ENCODE measurements around the gene TEDDM1. TPM values are rescaled to one million over a fixed set of nuclear protein-coding genes. Genes with fewer than 3 reads are reported as not detected.
"Not testable (repeated sequence)": the region's sequence is repeated elsewhere in the genome, so short reads cannot be mapped to it uniquely, and the experiment has no call there.

The TEDDM1 gene
- polyA plus RNA-seq, 1 donor (not counting 4 experiments of a cell fraction or from before 2014, with no cell fraction given) = not detected

GRCh38 chr1:182447660-182448059 is 47.2 kb upstream of the TEDDM1 start:
- H3K4me3 ChIP-seq (ENCODE audit: control insufficient read depth in 2 of 3, extremely low read depth in 1 of 3, insufficient read depth in 2 of 3, low read depth in 1 of 3, low read length in 3 of 3) = no peak overlapping the region
- no peaks in the 10 kb centered on the region for H3K9me1 ChIP-seq (ENCODE audit: control insufficient read depth, extremely low read depth, insufficient read depth, low read length)
- H3K9me3 ChIP-seq (ENCODE audit: control insufficient read depth, low read depth, low read length) = no peaks in the 10 kb centered on the region
- H3K9ac ChIP-seq (ENCODE audit: control insufficient read depth, extremely low read depth, insufficient read depth, low read length) = no peak overlapping the region
- no peaks in the 10 kb centered on the region for H3K79me2 ChIP-seq (ENCODE audit: control insufficient read depth, insufficient read depth, low read length)
- TF ChIP-seq, protein P1, sequence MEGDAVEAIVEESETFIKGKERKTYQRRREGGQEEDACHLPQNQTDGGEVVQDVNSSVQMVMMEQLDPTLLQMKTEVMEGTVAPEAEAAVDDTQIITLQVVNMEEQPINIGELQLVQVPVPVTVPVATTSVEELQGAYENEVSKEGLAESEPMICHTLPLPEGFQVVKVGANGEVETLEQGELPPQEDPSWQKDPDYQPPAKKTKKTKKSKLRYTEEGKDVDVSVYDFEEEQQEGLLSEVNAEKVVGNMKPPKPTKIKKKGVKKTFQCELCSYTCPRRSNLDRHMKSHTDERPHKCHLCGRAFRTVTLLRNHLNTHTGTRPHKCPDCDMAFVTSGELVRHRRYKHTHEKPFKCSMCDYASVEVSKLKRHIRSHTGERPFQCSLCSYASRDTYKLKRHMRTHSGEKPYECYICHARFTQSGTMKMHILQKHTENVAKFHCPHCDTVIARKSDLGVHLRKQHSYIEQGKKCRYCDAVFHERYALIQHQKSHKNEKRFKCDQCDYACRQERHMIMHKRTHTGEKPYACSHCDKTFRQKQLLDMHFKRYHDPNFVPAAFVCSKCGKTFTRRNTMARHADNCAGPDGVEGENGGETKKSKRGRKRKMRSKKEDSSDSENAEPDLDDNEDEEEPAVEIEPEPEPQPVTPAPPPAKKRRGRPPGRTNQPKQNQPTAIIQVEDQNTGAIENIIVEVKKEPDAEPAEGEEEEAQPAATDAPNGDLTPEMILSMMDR (optimal IDR thresholded peaks at IDR 0.05 in 1 of 3, IDR thresholded peaks at IDR 0.05 in 1 of 3, conservative IDR thresholded peaks at IDR 0.05 in 1 of 3; ENCODE audit: extremely low read depth in 1 of 3, insufficient read depth in 2 of 3, low read length in 3 of 3) = no peak
- TF ChIP-seq EZH2 (IDR thresholded peaks at IDR 0.05; ENCODE audit: low read length) = no peak
- dilution Hi-C loops (cut with MboI; ENCODE audit: extremely low pct_ligation_motif_present, low sequenced_read_pairs) = loop anchor here (25.0 kb wide), 1 partner anchor 140 kb away; the partner anchor contains the start of gene RNASEL
- no peaks in the 10 kb centered on the region for H3K27me3 ChIP-seq (ENCODE audit: control insufficient read depth, extremely low read depth, insufficient read depth, low read length)
- DNase-seq (ENCODE audit: low read depth, low spot score) (no peak), FAIRE-seq (no peak)
- H4K20me1 ChIP-seq (ENCODE audit: control insufficient read depth, extremely low read depth, insufficient read depth, low read length) = no peaks in the 10 kb centered on the region
- H3K27ac ChIP-seq (ENCODE audit: control insufficient read depth, insufficient read depth, low read length) = no peak overlapping the region
- no peak overlapping the region for H2AFZ ChIP-seq (ENCODE audit: control insufficient read depth, low read length)
- no peak overlapping the region for H3K4me2 ChIP-seq (ENCODE audit: control insufficient read depth, extremely low read depth, insufficient read depth, low read depth, low read length)
- H3K4me1 ChIP-seq (ENCODE audit: control insufficient read depth, extremely low read depth, insufficient read depth, low read length) = no peaks in the 10 kb centered on the region
- H3K36me3 ChIP-seq (ENCODE audit: control insufficient read depth in 2 of 2, extremely low read depth in 1 of 2, insufficient read depth in 2 of 2, low read length in 2 of 2) = no peaks in the 10 kb centered on the region

- FAIRE-seq; H3K27ac ChIP-seq (ENCODE audit: control insufficient read depth, insufficient read depth, low read length); H3K9me3 ChIP-seq (ENCODE audit: control insufficient read depth, low read depth, low read length); H4K20me1 ChIP-seq (ENCODE audit: control insufficient read depth, extremely low read depth, insufficient read depth, low read length); H3K9ac ChIP-seq (ENCODE audit: control insufficient read depth, extremely low read depth, insufficient read depth, low read length); H3K79me2 ChIP-seq (ENCODE audit: control insufficient read depth, insufficient read depth, low read length); H3K4me3 ChIP-seq (ENCODE audit: control insufficient read depth in 2 of 3, extremely low read depth in 1 of 3, insufficient read depth in 2 of 3, low read depth in 1 of 3, low read length in 3 of 3); H3K36me3 ChIP-seq (ENCODE audit: control insufficient read depth in 2 of 2, extremely low read depth in 1 of 2, insufficient read depth in 2 of 2, low read length in 2 of 2); H2AFZ ChIP-seq (ENCODE audit: control insufficient read depth, low read length); H3K27me3 ChIP-seq (ENCODE audit: control insufficient read depth, extremely low read depth, insufficient read depth, low read length); DNase-seq (ENCODE audit: low read depth, low spot score); H3K9me1 ChIP-seq (ENCODE audit: control insufficient read depth, extremely low read depth, insufficient read depth, low read length); H3K4me1 ChIP-seq (ENCODE audit: control insufficient read depth, extremely low read depth, insufficient read depth, low read length); H3K4me2 ChIP-seq (ENCODE audit: control insufficient read depth, extremely low read depth, insufficient read depth, low read depth, low read length): not testable (repeated sequence)
- dilution Hi-C loops (cut with MboI; ENCODE audit: extremely low pct_ligation_motif_present, low sequenced_read_pairs) = loop anchor here (25.0 kb wide), 1 partner anchor 140 kb away; the partner anchor contains the start of gene RNASEL
Observed at GRCh38 chr1:182447124-182447523, 46.7 kb upstream of the TEDDM1 start.

- H3K9me1 ChIP-seq (ENCODE audit: control insufficient read depth, extremely low read depth, insufficient read depth, low read length) = no peaks in the 10 kb centered on the region
- H3K27me3 ChIP-seq (ENCODE audit: control insufficient read depth, extremely low read depth, insufficient read depth, low read length) = no peaks in the 10 kb centered on the region
- DNase-seq (ENCODE audit: low read depth, low spot score) (no peak), FAIRE-seq (peak; percentile 58)
- H3K4me1 ChIP-seq (ENCODE audit: control insufficient read depth, extremely low read depth, insufficient read depth, low read length) = no peaks in the 10 kb centered on the region
- no peaks in the 10 kb centered on the region for H3K36me3 ChIP-seq (ENCODE audit: control insufficient read depth in 2 of 2, extremely low read depth in 1 of 2, insufficient read depth in 2 of 2, low read length in 2 of 2)
- TF ChIP-seq, protein P1 (optimal IDR thresholded peaks at IDR 0.05 in 1 of 3, IDR thresholded peaks at IDR 0.05 in 1 of 3, conservative IDR thresholded peaks at IDR 0.05 in 1 of 3; ENCODE audit: extremely low read depth in 1 of 3, insufficient read depth in 2 of 3, low read length in 3 of 3) = peak; percentile 40 to 72 (median 68)
- TF ChIP-seq EZH2 (IDR thresholded peaks at IDR 0.05; ENCODE audit: low read length) = no peak
- H3K9me3 ChIP-seq (ENCODE audit: control insufficient read depth, low read depth, low read length) = no peaks in the 10 kb centered on the region
- no peak overlapping the region for H3K27ac ChIP-seq (ENCODE audit: control insufficient read depth, insufficient read depth, low read length)
- no peak overlapping the region for H3K4me2 ChIP-seq (ENCODE audit: control insufficient read depth, extremely low read depth, insufficient read depth, low read depth, low read length)
- H2AFZ ChIP-seq (ENCODE audit: control insufficient read depth, low read length) = no peak overlapping the region
- dilution Hi-C loops (cut with MboI; ENCODE audit: extremely low pct_ligation_motif_present, low sequenced_read_pairs) = loop anchor here (25.0 kb wide), 1 partner anchor 141 kb away; the partner anchor contains the start of gene RNASEL
- H3K4me3 ChIP-seq (ENCODE audit: control insufficient read depth in 2 of 3, extremely low read depth in 1 of 3, insufficient read depth in 2 of 3, low read depth in 1 of 3, low read length in 3 of 3) = no peak overlapping the region
- no peak overlapping the region for H3K9ac ChIP-seq (ENCODE audit: control insufficient read depth, extremely low read depth, insufficient read depth, low read length)
- no peaks in the 10 kb centered on the region for H3K79me2 ChIP-seq (ENCODE audit: control insufficient read depth, insufficient read depth, low read length)
- H4K20me1 ChIP-seq (ENCODE audit: control insufficient read depth, extremely low read depth, insufficient read depth, low read length) = no peaks in the 10 kb centered on the region
Observed at GRCh38 chr1:182446033-182446669, 45.7 kb upstream of the TEDDM1 start.
